Loucy (cell line): ENCODE measurements around the gene SCYL2.

ENCODE experiments used
- CTCF ChIP-seq: fragments of 200-600 bp; sonication (generic); conservative IDR thresholded peaks from 2 replicates; pipeline ENCODE4 v1.5.1; 2014; ENCODE audit warnings: mild to moderate bottlenecking, antibody characterized with exemption, low read length
- EZH2phosphoT487 ChIP-seq: fragments of 200-600 bp; IDR thresholded peaks from 2 replicates; pipeline ENCODE4 v1.6.1; 2018; ENCODE audit warnings: antibody characterized with exemption, mild to moderate bottlenecking, moderate library complexity, borderline replicate concordance

GRCh38 chr12:100267603-100268281 is 765 bp downstream of the SCYL2 start:
- TF ChIP-seq CTCF, result no peak
- no peak for TF ChIP-seq EZH2phosphoT487
